Transverse colon (tissue), 4 donors: ENCODE data around the gene DOCK1. TPM values are rescaled to one million over a fixed set of nuclear protein-coding genes. Genes with fewer than 3 reads are reported as not detected.

Source experiments
- DNase-seq: peaks from one replicate; pipeline ENCODE4 v3.0.0-alpha.2; 2019
- H3K27ac ChIP-seq, 4 donors: fragments of 200-600 bp; sonication (generic); 2 replicates each; pipeline ENCODE4 v1.5.1; 2016 to 2018; ENCODE audit warnings: inconsistent platforms in 4 of 4
- H3K27me3 ChIP-seq: fragments of 200-600 bp; sonication (generic); 2 replicates; pipeline ENCODE4 v1.5.1; 2017; ENCODE audit warnings: inconsistent platforms
- H3K36me3 ChIP-seq, 4 donors: fragments of 200-600 bp; sonication (generic); 2 replicates each; pipeline ENCODE4 v1.5.1; 2017 to 2019; ENCODE audit warnings: inconsistent platforms in 4 of 4
- H3K4me1 ChIP-seq, 4 donors: fragments of 200-600 bp; sonication (generic); 2 replicates each; pipeline ENCODE4 v1.5.1; 2017 to 2020; ENCODE audit warnings: inconsistent platforms in 4 of 4
- H3K4me3 ChIP-seq, 4 donors: fragments of 200-600 bp; sonication (generic); 1 replicate in 1 of 4; 2 replicates in 3 of 4; pipeline versions ENCODE4 v1.5.1 to v1.6.1; 2017 to 2019; ENCODE audit warnings: inconsistent platforms in 4 of 4
- H3K9me3 ChIP-seq, 2 donors: fragments of 200-600 bp; sonication (generic); 2 replicates each; pipeline ENCODE4 v1.5.1; 2017 to 2019; ENCODE audit warnings: inconsistent platforms in 2 of 2
- CTCF ChIP-seq, 5 experiments: fragments of 200-600 bp in 3 of 5; fragments of 450-650 bp in 2 of 5; sonication (generic) in 3 of 5; IDR thresholded peaks; 1 replicate in 2 of 5; 2 replicates in 3 of 5; pipeline ENCODE4 v1.5.1; 2016 to 2017; ENCODE audit warnings: antibody characterized with exemption in 5 of 5, inconsistent platforms in 3 of 5, mild to moderate bottlenecking in 2 of 5, moderate library complexity in 1 of 5
- EP300 ChIP-seq: sonication (generic); formaldehyde crosslinking; IDR thresholded peaks from one replicate; pipeline ENCODE4 v1.6.1; 2017; ENCODE audit warnings: antibody characterized with exemption, low read depth
- POLR2A ChIP-seq: fragments of 450-650 bp; IDR thresholded peaks from one replicate; pipeline ENCODE4 v1.6.1; 2016; ENCODE audit warnings: antibody characterized with exemption, mild to moderate bottlenecking, moderate library complexity
- POLR2AphosphoS5 ChIP-seq, 3 donors: sonication (generic); formaldehyde crosslinking; IDR thresholded peaks; one replicate each; pipeline ENCODE4 v1.6.1; 2016; ENCODE audit warnings: antibody characterized with exemption in 3 of 3
- WGBS, 2 donors: methylation state at CpG; one replicate each; pipeline ENCODE4 v1.1.5; 2018; ENCODE audit warnings: low coverage in 1 of 2; 5-methylcytosine and 5-hydroxymethylcytosine counted together
- in situ Hi-C, 4 donors: fragments of 200-750 bp; cut with MboI; loops; one replicate each; pipeline versions ENCODE4 v1.15.0 to v1.15.1; 2017; ENCODE audit warnings: low sequenced_read_pairs in 3 of 4, low pct_ligation_motif_present in 1 of 4, low pct_unique_long_range_greater_than_20kb in 1 of 4
- intact Hi-C: fragments of 100-400 bp; cut with DNase I; formaldehyde crosslinking; loops from one replicate; pipeline ENCODE4 v1.15.1; 2023; ENCODE audit warnings: low total_unique reads
- total RNA-seq, 4 donors: library from RNA; depleted of rRNA; stranded (reverse); fragments of >200 nt; gene quantifications; one replicate each; pipeline ENCODE4 v1.1.0, GENCODE V29; 2016

The DOCK1 gene
- total RNA-seq, 4 donors from 2014 or later = 75.1 to 200 (median 92.5) TPM

- Histone ChIP-seq H3K27me3 (no peaks in the 10 kb centered on the region), H3K9me3 (no peaks in the 10 kb centered on the region), H3K4me3 (no peak overlapping the region), H3K27ac (no peak overlapping the region), H3K4me1 (no peaks in the 10 kb centered on the region), H3K36me3 (peaks cover 0 to 15% (median 6%) of the 10 kb centered on the region in 4 donors)
- no peak for DNase-seq
- TF ChIP-seq EP300 = no peak
- TF ChIP-seq POLR2AphosphoS5 (IDR thresholded peaks at IDR 0.05) = no peak
- no peak for TF ChIP-seq POLR2A
- no peak for TF ChIP-seq CTCF (IDR thresholded peaks at IDR 0.05)
- in situ Hi-C loops = no loop called here
- 85% methylated on average over 4 of the region's 4 CpGs; no CpG with 5 or more reads in 1 of the 2 donors for WGBS, 2 donors
- intact Hi-C loops = no loop called here
These were observed 521.5 kb downstream of the DOCK1 start for GRCh38 chr10:127426746-127427145.

GRCh38 chr10:127427926-127428325, 522.7 kb downstream of the DOCK1 start:
- no peaks in the 10 kb centered on the region for H3K9me3 ChIP-seq
- H3K27me3 ChIP-seq = no peaks in the 10 kb centered on the region
- in situ Hi-C loops = no loop called here
- H3K27ac ChIP-seq = no peak overlapping the region
- peaks cover 0 to 15% (median 6%) of the 10 kb centered on the region in 4 donors for H3K36me3 ChIP-seq
- DNase-seq = no peak
- no peak overlapping the region for H3K4me3 ChIP-seq
- WGBS, 2 donors = 95 to 100% methylated on average over 4 to 6 of the region's 6 CpGs
- intact Hi-C loops = no loop called here
- no peak for TF ChIP-seq CTCF (IDR thresholded peaks at IDR 0.05)
- no peak for TF ChIP-seq POLR2AphosphoS5 (IDR thresholded peaks at IDR 0.05)
- TF ChIP-seq EP300 = no peak
- no peak for TF ChIP-seq POLR2A
- no peaks in the 10 kb centered on the region for H3K4me1 ChIP-seq

GRCh38 chr10:127428385-127428980, 523.3 kb downstream of the DOCK1 start:
- TF ChIP-seq POLR2AphosphoS5 (IDR thresholded peaks at IDR 0.05) (no peak), EP300 (no peak), POLR2A (no peak)
- Histone ChIP-seq H3K27me3 (no peaks in the 10 kb centered on the region), H3K9me3 (no peaks in the 10 kb centered on the region), H3K4me1 (no peaks in the 10 kb centered on the region), H3K27ac (no peak overlapping the region), H3K36me3 (peaks cover 0 to 15% (median 6%) of the 10 kb centered on the region in 4 donors), H3K4me3 (no peak overlapping the region)
- no peak for DNase-seq
- intact Hi-C loops (no loop called here), in situ Hi-C loops (no loop called here)
- 79 to 86% methylated on average over 14 to 18 of the region's 18 CpGs for WGBS, 2 donors

- WGBS, 2 donors = 90 to 98% methylated on average over 6 to 19 of the region's 19 CpGs
- no peak overlapping the region for H3K4me3 ChIP-seq
- no peak for DNase-seq
- no peaks in the 10 kb centered on the region for H3K9me3 ChIP-seq
- H3K27ac ChIP-seq = no peak overlapping the region
- intact Hi-C loops (no loop called here), in situ Hi-C loops (no loop called here)
- no peak for TF ChIP-seq POLR2AphosphoS5 (IDR thresholded peaks at IDR 0.05)
- TF ChIP-seq CTCF (IDR thresholded peaks at IDR 0.05) = no peak
- TF ChIP-seq POLR2A = no peak
- no peak for TF ChIP-seq EP300
- peaks cover 0 to 18% (median 6%) of the 10 kb centered on the region in 4 donors for H3K36me3 ChIP-seq
- no peaks in the 10 kb centered on the region for H3K27me3 ChIP-seq
- no peaks in the 10 kb centered on the region for H3K4me1 ChIP-seq
These were observed 524.5 kb downstream of the DOCK1 start for GRCh38 chr10:127429601-127430312.
